ENCODE results near the gene BTK.

The BTK gene

DNA sequence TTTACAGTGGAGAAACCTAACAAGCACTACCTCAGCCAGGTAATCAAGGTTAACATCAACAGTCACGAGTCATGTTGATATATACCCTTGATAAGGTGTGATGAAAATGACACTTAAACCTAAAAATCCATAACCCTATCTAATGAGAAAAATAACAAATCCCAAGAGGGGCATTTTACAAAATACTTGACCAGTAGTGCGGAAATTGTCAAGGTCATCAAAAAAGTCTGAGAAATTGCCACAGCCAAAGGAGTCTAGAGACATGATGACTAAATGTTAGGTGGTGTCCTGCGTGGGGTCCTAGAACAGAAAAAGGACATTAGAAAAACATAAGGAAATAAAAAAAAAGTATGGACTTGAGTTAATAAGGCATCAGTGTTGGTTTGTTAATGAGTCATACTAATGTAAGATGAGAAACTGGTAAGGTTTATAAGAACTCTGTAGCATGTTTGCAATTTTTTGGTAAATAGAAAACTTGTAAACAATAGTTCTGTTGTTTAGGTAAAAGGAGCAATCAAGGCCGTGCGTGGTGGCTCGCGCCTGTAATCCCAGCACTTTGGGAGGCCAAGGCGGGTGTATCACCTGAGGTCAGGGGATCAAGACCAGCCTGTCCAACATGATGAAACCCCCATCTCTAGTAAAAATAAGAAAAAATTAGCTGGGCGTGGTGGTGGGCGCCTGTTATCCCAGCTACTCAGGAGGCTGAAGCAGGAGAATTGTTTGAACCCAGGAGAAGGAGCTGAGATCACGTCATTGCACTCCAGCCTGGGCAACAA, 7.7 kb upstream of the BTK start:
- no peak for DNase-seq

DNA sequence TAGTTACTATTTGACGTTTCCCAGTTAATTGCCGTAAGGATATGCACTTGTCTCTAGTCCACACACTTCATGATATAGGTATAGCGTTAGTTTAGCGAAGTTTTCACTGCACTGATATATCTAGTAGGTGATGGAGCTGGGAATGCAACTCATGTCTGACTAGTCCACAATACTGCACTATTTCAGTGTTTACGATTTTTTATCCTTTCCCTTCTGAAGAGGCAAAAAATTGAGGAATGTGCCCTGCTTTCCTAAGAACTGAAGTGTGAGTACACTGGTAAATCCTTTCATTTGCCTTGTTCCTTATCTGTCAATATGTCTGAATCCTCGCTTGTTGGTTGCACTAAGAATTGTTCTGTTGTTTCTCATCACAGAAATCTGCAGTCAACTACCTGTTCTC, 5.8 kb upstream of the BTK start:
- DNase-seq: no peak

DNA sequence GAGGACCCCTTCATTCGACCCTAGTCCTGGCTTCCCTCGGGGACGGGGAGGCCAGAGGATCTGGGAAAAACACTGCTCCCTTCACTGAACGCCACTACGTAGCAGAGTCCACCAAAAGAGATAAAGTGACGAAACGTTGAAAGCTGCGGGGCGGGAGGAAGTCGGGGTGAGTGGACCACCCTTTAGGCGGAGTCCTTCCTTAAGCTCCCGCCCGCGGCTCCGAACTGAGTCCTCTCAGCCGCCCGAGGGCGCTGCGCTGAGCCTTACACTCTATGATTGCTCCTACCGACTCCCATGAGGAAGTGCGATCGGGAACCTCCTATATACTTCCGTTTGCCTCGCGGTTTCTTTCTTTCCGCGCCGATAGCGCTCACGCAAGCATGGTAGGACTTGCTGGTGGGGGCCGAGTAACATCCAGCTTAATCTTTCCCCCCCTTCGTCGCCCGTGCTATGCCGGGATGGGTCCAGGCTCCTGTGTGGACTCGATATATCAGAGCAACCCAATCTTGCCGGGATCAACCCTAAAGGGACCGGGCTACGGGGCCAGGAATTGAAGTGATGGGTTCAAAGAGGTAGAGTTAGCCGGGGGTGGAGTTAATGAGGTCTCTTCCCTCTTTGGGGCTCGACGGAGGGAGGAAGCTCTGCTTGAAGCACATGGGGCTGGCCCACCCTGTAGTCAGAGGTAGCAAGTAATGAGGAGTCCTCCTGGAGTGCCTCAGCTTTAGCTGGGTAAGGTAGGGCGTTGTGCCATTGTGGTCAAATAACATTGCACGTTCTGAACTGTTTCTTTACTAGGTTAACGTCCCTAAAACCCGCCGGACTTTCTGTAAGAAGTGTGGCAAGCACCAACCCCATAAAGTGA, 4.9 kb upstream of the BTK start, which contains the start of gene RPL36A:
Gene RPL36A, plus strand, starts transcription at position 348 of the 862 bp plus-strand sequence. Its CDS starts 33 bp downstream, at position 381.
- DNase-seq: peak; percentile 76 to 77

GRCh38 chrX:101388604-101389003, 2.6 kb upstream of the BTK start:
- DNase-seq: no peak

DNA sequence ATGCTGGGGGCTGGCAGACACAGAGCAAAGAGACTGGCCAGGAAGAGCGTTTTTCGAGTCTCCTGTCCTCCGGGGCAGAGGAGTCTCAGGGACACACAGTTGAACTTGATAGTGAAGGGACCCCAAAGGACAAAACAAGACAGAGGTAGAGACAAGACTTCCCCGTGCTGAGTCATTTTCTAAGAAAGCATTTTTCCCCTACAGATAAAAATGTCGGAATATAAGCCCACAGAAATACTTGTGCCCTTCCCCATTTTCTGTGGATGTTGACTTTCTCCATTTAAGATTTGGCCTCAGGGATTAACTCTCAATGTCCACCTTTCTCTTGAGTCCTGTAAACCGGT, 523 bp upstream of the BTK start:
- DNase-seq: no peak

- DNase-seq: no peak
Measured at GRCh38 chrX:101385026-101385684, 836 bp downstream of the BTK start.

DNA sequence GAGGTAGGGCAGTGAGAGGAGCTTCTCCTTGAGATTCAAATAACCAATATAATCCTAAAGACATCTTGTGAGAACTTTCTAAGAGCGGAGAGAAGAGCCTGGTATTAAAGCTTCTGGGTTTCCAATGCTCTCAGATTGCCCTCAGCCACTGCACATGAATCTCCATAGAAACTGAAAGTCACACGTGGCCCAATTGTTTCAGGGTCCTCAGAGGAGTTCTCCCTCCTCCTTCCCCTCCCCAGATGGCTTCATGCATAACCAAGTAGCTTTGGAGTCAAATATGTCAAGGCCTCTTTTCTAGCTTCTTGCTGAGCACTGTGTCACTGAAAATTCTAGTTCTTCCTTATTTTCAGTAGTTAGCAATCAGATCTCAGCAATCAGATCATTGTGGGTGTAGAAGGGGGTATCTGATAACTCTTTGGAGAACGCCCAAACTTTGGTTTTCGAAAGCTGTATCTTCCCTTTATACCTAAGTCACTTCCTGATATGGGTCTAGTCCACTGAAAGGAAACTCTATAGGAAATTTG, 2.2 kb downstream of the BTK start:
- no peak for DNase-seq

DNA sequence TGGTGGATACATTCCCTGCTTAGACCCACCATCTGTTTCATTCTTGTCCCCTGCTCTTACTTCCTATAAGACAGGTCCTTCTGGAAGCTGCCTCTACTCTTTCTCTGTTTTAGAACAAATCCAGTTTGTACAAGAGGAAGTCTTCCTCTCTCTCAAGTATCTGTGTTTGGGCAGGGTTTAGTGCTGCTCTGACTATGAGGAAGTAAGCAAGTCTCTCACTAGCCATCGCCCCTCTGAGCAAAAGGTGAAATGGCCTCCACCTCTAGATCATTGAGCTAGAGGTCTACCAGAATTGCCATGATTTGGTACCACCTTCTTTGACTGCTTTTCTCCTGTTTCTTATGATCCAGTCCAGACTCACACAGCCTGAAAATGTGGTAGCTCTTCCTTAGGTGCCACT, 8.4 kb downstream of the BTK start:
- DNase-seq: no peak

- DNase-seq: no peak
Measured at GRCh38 chrX:101370888-101371504, 15.0 kb downstream of the BTK start.

- no peak for DNase-seq
Measured at GRCh38 chrX:101369687-101370086, 16.3 kb downstream of the BTK start.

- no peak for DNase-seq
Measured at GRCh38 chrX:101368800-101369199, 17.2 kb downstream of the BTK start.

GRCh38 chrX:101365301-101365795, 20.6 kb downstream of the BTK start:
- no peak for DNase-seq

GRCh38 chrX:101362757-101363156, 23.2 kb downstream of the BTK start:
- no peak for DNase-seq

GRCh38 chrX:101362116-101362515, 23.9 kb downstream of the BTK start:
- no peak for DNase-seq

- no peak for DNase-seq
Measured at GRCh38 chrX:101360390-101360789, 25.6 kb downstream of the BTK start.

GRCh38 chrX:101359966-101360365, 26.0 kb downstream of the BTK start:
- no peak for DNase-seq

DNA sequence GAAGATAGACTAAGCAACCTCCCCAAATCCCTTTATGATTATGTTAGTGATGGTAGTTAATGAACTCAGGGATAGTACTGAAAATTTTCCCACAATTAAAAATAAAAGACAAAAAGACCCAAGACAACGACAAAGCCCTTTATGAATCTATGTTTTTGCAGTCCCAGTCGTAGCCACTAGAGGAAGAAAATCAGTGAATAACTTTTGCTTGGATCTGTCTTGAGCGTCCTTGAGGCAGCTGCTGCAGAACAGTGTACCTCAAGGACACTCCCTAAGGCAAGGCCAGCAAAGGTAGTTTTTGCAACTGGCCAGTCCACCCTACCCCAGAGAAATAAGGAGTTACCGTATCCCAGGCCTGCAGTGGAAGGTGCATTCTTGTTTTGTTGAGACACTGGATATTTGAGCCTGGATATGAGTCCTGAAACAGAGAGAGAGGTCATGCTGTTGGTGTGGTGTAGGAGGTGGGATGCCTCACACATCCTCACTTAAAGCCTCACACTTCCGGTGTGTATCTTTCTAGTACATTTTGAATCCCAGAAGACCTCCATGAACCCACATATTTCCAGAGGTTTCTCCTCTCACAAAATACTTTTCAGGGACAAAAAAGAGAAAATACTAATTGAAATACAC, 28.7 kb downstream of the BTK start:
- no peak for DNase-seq

GRCh38 chrX:101349193-101349562, 36.8 kb downstream of the BTK start:
- no peak for DNase-seq

DNA sequence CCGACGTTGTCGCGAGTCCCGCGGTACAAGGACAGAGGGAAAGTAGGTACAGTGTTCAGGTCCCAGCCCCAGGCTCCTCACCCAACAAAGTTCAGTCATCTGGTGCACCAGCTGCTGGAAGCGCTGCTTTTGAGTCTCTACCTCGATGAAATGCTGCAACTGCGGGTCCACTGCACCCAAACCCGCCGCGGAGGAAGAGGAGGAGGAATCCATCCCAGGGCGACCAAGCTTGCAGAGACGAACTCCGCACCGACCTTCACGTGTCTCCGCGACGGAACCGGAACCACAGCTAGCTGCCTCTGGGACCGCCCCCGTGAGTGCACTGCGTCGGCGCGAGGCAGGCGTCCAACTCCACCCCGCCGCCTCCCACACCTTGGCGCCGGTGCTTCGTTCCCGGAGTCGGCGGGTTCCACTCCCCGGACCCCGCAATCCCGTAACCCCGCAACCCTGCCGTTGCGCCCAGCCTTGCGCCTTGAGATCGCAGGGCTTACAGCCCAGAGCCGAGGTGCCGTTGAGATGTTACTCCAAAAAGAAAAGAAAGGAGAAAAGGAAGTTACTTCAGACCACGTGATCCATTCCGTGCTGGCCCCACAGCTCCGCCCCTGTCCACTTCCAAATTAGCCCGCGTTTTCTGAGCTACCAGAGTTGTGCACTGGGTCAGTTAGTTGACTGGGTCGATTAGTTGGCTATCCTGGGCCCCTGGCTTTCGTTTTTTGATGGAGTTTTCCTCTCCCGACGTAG, 37.4 kb downstream of the BTK start, which contains the start of gene TIMM8A:
Gene TIMM8A, minus strand, starts transcription at position 291 of the 741 bp plus-strand sequence. Its CDS starts 78 bp downstream, at position 213.
- DNase-seq: peak; percentile 69

GRCh38 chrX:101347859-101348451, 38.0 kb downstream of the BTK start:
- no peak for DNase-seq

DNA sequence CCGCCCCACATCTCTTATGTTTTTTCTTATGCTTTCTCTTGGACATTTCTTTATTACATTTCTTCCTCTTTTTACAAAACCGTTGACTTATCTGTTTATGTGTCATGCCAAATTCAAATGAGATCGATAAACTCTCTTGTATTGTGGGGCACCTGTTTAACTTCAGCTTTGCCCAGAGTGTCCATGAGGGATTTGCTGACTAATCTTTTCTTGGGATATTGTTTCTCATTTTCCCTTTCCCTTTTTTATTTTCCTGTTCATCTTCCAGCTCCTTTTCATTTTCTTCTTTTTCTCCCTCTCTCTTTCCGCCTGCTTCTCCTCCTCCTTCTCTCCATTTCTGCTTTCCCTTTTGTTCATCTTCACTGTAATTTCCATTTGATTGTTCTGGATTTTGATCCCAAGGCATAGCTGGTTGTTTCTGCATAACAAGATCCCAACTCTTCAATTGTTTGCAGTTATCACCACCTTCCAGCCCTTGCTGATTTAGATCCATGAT, 48.2 kb downstream of the BTK start:
- DNase-seq: no peak

Data from activated CD4-positive, alpha-beta T cell treated with anti-CD3 and anti-CD28 coated beads, Interleukin-2, amount 50 U/mL, for 4 hours (primary cell).